Astrocyte (in vitro differentiated cells and primary cell): ENCODE data around the gene ROR1. TPM values are rescaled to one million over a fixed set of nuclear protein-coding genes. Genes with fewer than 3 reads are reported as not detected.

Experiments used
- DNase-seq: peaks from one replicate; pipeline ENCODE4 v3.0.0-alpha.2; 2010; ENCODE audit warnings: low read depth
- FAIRE-seq: peaks from 2 replicates; lab custom pipeline; 2011; peaks lifted over from hg19 to GRCh38; lab: Jason Lieb, UNC
- H2AFZ ChIP-seq: 2 replicates; pipeline ENCODE4 v1.6.0; 2012; ENCODE audit warnings: low read depth, low read length, inconsistent platforms
- H3K27ac ChIP-seq: 2 replicates; pipeline ENCODE4 v1.5.1; 2011; ENCODE audit warnings: low read depth, low read length, inconsistent platforms
- H3K27me3 ChIP-seq: 2 replicates; pipeline ENCODE4 v1.6.0; 2011; ENCODE audit warnings: low read length, inconsistent platforms; ENCODE audit not compliant: insufficient read depth
- H3K36me3 ChIP-seq: 2 replicates; pipeline ENCODE4 v1.5.1; 2011; ENCODE audit warnings: low read length, inconsistent platforms; ENCODE audit not compliant: insufficient read depth
- H3K4me1 ChIP-seq: 2 replicates; pipeline ENCODE4 v1.5.1; 2011; ENCODE audit warnings: low read length, inconsistent platforms; ENCODE audit not compliant: insufficient read depth
- H3K4me2 ChIP-seq: 2 replicates; pipeline ENCODE4 v1.6.0; 2012; ENCODE audit warnings: low read length, inconsistent platforms
- H3K4me3 ChIP-seq: 2 replicates; pipeline ENCODE4 v1.5.1; 2011; ENCODE audit warnings: low read depth, mild to moderate bottlenecking, low read length, inconsistent platforms; ENCODE audit not compliant: insufficient read depth
- H3K79me2 ChIP-seq: 2 replicates; pipeline ENCODE4 v1.6.0; 2012; ENCODE audit warnings: mild to moderate bottlenecking, low read length, inconsistent platforms; ENCODE audit not compliant: insufficient read depth
- H3K9ac ChIP-seq: 2 replicates; pipeline ENCODE4 v1.6.0; 2012; ENCODE audit warnings: mild to moderate bottlenecking, low read length, inconsistent platforms
- H3K9me3 ChIP-seq: 2 replicates; pipeline ENCODE4 v1.5.1; 2012; ENCODE audit warnings: low read depth, mild to moderate bottlenecking, low read length, inconsistent platforms; ENCODE audit not compliant: insufficient read depth
- H4K20me1 ChIP-seq: 2 replicates; pipeline ENCODE4 v1.6.0; 2012; ENCODE audit warnings: low read length, inconsistent platforms; ENCODE audit not compliant: insufficient read depth
- H3K27ac Mint-ChIP-seq: one replicate; pipeline ENCODE4 v1.8.0; 2021; ENCODE audit warnings: mild to moderate bottlenecking, mixed read lengths; ENCODE audit not compliant: unreplicated experiment
- H3K27me3 Mint-ChIP-seq: one replicate; pipeline ENCODE4 v1.8.0; 2021; ENCODE audit warnings: low read depth, mixed read lengths; ENCODE audit not compliant: unreplicated experiment
- H3K36me3 Mint-ChIP-seq: one replicate; pipeline ENCODE4 v1.8.0; 2021; ENCODE audit warnings: low read depth, mixed read lengths; ENCODE audit not compliant: unreplicated experiment
- H3K4me1 Mint-ChIP-seq: one replicate; pipeline ENCODE4 v1.8.0; 2021; ENCODE audit warnings: low read depth, mixed read lengths; ENCODE audit not compliant: unreplicated experiment
- H3K4me3 Mint-ChIP-seq: one replicate; pipeline ENCODE4 v1.8.0; 2021; ENCODE audit warnings: mild to moderate bottlenecking, moderate library complexity, mixed read lengths; ENCODE audit not compliant: unreplicated experiment
- H3K9me3 Mint-ChIP-seq: one replicate; pipeline ENCODE4 v1.8.0; 2021; ENCODE audit warnings: mild to moderate bottlenecking, mixed read lengths; ENCODE audit not compliant: unreplicated experiment
- EZH2 ChIP-seq: IDR thresholded peaks from 2 replicates; pipeline ENCODE4 v1.6.1; 2012; ENCODE audit warnings: mild to moderate bottlenecking, low read length, inconsistent platforms; ENCODE audit not compliant: insufficient read depth
- total RNA-seq: library from RNA; stranded (reverse); gene quantifications from 2 replicates; pipeline ENCODE4 v1.2.1, GENCODE V29; 2021
- TF ChIP-seq, protein P1 (sequence below): IDR thresholded peaks from 2 replicates; pipeline ENCODE4 v1.5.1; 2011; ENCODE audit warnings: low read depth, mild to moderate bottlenecking, inconsistent platforms, low read length, moderate library complexity; ENCODE audit not compliant: insufficient read depth

The ROR1 gene
- total RNA-seq, 1 donor from 2014 or later: 38.3 TPM

DNA sequence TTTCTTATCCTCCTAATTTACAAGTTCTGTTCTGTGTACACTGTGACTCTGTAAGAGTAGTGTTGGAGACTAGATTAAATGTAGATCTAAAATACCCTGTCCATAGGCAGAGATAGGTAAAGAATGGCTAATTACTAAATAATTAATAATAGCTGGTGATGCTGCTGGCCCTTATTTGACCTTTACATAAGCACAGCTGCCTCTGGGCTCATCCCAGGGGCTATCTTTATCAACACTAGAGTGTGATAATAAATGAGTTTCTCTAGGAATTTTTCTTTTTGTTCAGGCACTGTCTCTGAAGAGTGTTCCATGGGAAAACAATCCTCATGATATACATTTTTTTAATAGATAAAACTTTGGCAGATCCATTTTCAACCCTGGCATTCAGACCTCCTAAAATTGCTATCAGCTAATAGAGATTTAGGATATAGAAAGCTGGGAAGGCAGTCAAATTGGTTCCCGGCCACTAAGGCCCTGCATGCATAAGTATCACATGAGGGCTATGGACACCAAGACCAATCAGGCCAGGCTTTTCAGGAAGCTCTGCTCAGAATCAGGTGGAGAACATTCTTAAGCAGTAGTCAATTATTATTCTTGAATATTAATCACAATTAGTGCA lies 107.2 kb downstream of the ROR1 start:
- peaks cover 11% of the 10 kb centered on the region for H4K20me1 ChIP-seq
- no peak for TF ChIP-seq EZH2
- TF ChIP-seq, protein P1, sequence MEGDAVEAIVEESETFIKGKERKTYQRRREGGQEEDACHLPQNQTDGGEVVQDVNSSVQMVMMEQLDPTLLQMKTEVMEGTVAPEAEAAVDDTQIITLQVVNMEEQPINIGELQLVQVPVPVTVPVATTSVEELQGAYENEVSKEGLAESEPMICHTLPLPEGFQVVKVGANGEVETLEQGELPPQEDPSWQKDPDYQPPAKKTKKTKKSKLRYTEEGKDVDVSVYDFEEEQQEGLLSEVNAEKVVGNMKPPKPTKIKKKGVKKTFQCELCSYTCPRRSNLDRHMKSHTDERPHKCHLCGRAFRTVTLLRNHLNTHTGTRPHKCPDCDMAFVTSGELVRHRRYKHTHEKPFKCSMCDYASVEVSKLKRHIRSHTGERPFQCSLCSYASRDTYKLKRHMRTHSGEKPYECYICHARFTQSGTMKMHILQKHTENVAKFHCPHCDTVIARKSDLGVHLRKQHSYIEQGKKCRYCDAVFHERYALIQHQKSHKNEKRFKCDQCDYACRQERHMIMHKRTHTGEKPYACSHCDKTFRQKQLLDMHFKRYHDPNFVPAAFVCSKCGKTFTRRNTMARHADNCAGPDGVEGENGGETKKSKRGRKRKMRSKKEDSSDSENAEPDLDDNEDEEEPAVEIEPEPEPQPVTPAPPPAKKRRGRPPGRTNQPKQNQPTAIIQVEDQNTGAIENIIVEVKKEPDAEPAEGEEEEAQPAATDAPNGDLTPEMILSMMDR: no peak
- H3K27me3 Mint-ChIP-seq: no peaks in the 10 kb centered on the region
- H3K27me3 ChIP-seq: no peaks in the 10 kb centered on the region
- H3K4me3 Mint-ChIP-seq: no peak overlapping the region
- no peak for FAIRE-seq
- no peaks in the 10 kb centered on the region for H3K36me3 ChIP-seq
- peaks cover 53% of the 10 kb centered on the region for H3K4me1 Mint-ChIP-seq
- no peaks in the 10 kb centered on the region for H3K9me3 Mint-ChIP-seq
- H3K36me3 Mint-ChIP-seq: no peaks in the 10 kb centered on the region
- H3K27ac Mint-ChIP-seq: no peak overlapping the region
- DNase-seq: no peak
- H3K27ac ChIP-seq: no peak overlapping the region
- H3K9ac ChIP-seq: no peak overlapping the region
- no peak overlapping the region for H3K4me3 ChIP-seq
- H3K79me2 ChIP-seq: peaks cover 10% of the 10 kb centered on the region
- H3K4me1 ChIP-seq: peaks cover 33% of the 10 kb centered on the region
- H3K4me2 ChIP-seq: no peak overlapping the region
- H2AFZ ChIP-seq: no peak overlapping the region
- no peaks in the 10 kb centered on the region for H3K9me3 ChIP-seq

DNA sequence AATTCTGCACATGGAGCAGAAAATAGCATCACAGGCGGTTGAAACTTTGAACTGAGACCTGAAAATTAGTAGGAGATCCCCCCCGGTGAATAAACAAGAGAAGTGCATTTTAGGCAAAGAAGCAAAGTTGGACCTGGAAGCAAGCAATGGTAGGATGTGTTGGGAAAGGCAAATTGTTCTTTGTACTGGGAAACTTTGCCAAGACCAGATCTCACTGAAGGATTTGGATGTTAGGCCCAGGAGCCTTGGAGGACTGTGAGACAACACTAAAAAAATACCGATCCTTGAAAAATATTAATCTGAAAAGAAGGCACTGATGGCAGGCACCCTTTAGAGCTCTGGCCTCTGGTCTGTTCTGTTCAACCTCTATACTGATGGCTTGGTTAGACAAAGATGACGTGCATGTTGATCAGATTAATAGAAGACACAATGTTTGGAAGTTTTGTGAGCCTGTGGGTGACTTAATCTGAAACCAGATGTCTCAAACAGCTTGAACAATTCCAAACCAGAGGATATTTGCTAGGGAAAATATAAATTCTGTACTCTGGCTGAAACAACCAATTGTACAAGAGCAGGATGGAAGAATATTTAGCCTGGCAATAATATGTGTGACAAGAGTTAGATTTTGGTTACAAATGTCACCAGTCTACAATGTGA lies 108.4 kb downstream of the ROR1 start:
- Histone ChIP-seq H3K36me3 (no peaks in the 10 kb centered on the region), H4K20me1 (peaks cover 9% of the 10 kb centered on the region), H3K9me3 (no peaks in the 10 kb centered on the region), H3K9ac (no peak overlapping the region), H3K4me2 (no peak overlapping the region), H3K79me2 (peaks cover 13% of the 10 kb centered on the region), H3K4me3 (no peak overlapping the region), H3K27me3 (no peaks in the 10 kb centered on the region), H3K27ac (no peak overlapping the region), H3K4me1 (peaks cover 23% of the 10 kb centered on the region), H2AFZ (no peak overlapping the region)
- FAIRE-seq (no peak), DNase-seq (no peak)
- TF ChIP-seq EZH2: no peak
- TF ChIP-seq, protein P1: no peak
- Mint-ChIP-seq H3K9me3 (no peaks in the 10 kb centered on the region), H3K27me3 (no peaks in the 10 kb centered on the region), H3K4me3 (no peak overlapping the region), H3K27ac (no peak overlapping the region), H3K4me1 (peaks cover 42% of the 10 kb centered on the region), H3K36me3 (no peaks in the 10 kb centered on the region)
